GM19351 (cell line): Measurements from ENCODE around the gene TANC2.

Experiments
- ATAC-seq: cut with Tn5 transposase; IDR thresholded peaks from one replicate; pipeline ENCODE4 v1.9.1; 2021; ENCODE audit warnings: mild to moderate bottlenecking, moderate library complexity; ENCODE audit not compliant: unreplicated experiment

The TANC2 gene

GRCh38 chr17:62999736-63000135 is 33.7 kb downstream of the TANC2 start:
- ATAC-seq: no peak

GRCh38 chr17:63001689-63002394 is 35.8 kb downstream of the TANC2 start:
- ATAC-seq: no peak

GRCh38 chr17:63002625-63003024 is 36.6 kb downstream of the TANC2 start:
- no peak for ATAC-seq

GRCh38 chr17:63015824-63016223 is 49.8 kb downstream of the TANC2 start:
- ATAC-seq: no peak
